ENCODE measurements around the gene SHISA9. TPM values are rescaled to one million over a fixed set of nuclear protein-coding genes. Genes with fewer than 3 reads are reported as not detected.
"Not testable (repeated sequence)": the region's sequence is repeated elsewhere in the genome, so short reads cannot be mapped to it uniquely, and the experiment has no call there.

SHISA9 gene
- total RNA-seq, 2 donors from 2014 or later: 0.11 TPM; not detected in 1

DNA sequence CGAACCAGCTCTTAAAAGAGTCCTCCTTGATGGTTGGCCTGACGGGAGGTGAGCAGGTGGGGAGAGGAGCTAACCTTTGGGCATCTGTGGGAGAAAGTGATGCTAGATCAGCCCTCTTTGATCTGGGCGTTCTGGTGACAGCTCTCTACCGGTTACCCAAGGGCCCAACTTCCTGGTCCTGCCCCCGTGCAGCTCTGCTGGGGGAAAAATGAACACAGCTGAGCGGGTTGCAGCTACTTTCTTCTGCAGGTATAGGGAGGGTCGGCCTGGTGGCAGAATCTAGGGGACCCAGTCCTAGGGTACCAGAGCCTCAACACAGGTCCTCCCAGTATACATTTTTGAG lies 2.9 kb downstream of the SHISA9 start:
- no peaks in the 10 kb centered on the region for H3K9me3 Mint-ChIP-seq
- no peak overlapping the region for H3K27ac Mint-ChIP-seq
- no peaks in the 10 kb centered on the region for H3K4me1 Mint-ChIP-seq (ENCODE audit: low read depth in 2 of 2)
- H3K36me3 Mint-ChIP-seq: no peaks in the 10 kb centered on the region
- ATAC-seq (no peak), DNase-seq (ENCODE audit: low spot score) (no peak)
- H3K27me3 Mint-ChIP-seq: peaks cover 30 to 42% of the 10 kb centered on the region in 2 donors
- no peak overlapping the region for H3K4me3 Mint-ChIP-seq

DNA sequence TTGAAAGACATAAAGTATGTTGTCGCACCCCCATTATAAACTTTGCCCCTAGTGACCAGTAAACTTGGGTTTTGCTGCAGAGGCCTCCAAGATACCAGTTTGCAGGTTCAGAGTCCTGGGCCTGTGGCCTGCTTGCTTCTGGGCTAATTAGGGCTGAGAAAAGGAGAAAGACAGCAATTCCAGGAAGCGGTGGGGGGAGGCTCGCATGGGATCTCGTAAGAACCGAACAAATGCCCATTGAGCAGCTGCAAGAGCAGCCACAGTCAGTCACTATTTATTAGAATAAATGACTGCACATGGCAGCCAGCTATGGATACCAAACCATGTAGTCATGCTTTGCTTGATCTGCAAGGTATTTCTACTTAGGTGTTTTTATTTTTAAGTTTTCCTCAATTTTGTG lies 4.9 kb downstream of the SHISA9 start:
- Mint-ChIP-seq H3K36me3 (no peaks in the 10 kb centered on the region), H3K4me3 (no peak overlapping the region), H3K27ac (no peak overlapping the region), H3K9me3 (no peaks in the 10 kb centered on the region), H3K27me3 (peaks cover 21 to 43% of the 10 kb centered on the region in 2 donors), H3K4me1 (ENCODE audit: low read depth in 2 of 2) (no peaks in the 10 kb centered on the region)
- no peak for ATAC-seq
- no peak for DNase-seq (ENCODE audit: low spot score)

DNA sequence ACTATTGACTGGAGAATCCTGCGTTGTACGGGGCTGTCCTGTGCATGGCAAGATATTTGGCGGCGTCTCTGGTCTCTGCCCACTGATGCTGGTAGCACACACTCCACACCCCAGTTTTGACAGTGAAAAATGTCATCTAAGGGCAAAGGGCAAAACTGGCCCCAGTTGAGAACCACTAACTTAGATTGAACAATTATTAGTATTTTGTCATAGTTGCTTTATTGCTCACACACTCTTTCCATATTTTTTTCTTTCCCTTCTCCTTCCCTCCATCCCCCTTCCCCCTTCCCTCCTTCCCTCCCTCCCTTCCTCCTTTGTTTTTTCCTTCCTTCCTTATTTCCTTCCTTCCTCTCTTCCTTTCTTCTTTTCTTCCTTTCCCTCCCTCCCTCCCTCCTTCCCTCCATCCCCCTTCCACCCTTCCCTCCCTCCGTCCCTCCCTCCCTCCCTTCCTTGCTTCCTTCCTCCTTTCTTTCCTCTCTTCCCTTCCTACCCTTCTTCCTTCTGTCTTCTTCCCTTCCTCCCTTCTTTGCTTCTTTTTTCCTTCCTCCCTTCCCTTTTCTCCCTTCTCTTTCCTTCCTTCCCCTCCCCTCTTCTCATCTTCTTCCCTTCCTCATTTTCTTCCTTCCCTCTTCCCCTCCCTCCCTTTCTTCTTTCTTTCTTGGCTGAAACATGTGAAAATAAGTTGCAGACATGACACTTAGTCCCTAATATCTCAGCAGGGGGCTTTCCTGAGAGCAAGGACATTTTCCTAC lies 5.5 kb downstream of the SHISA9 start:
- Mint-ChIP-seq H3K9me3 (no peaks in the 10 kb centered on the region), H3K4me1 (ENCODE audit: low read depth in 2 of 2) (no peaks in the 10 kb centered on the region), H3K27ac (no peak overlapping the region), H3K4me3 (no peak overlapping the region), H3K27me3 (peaks cover 24 to 50% of the 10 kb centered on the region in 2 donors), H3K36me3 (no peaks in the 10 kb centered on the region)
- DNase-seq (ENCODE audit: low spot score) (no peak), ATAC-seq (no peak)

DNA sequence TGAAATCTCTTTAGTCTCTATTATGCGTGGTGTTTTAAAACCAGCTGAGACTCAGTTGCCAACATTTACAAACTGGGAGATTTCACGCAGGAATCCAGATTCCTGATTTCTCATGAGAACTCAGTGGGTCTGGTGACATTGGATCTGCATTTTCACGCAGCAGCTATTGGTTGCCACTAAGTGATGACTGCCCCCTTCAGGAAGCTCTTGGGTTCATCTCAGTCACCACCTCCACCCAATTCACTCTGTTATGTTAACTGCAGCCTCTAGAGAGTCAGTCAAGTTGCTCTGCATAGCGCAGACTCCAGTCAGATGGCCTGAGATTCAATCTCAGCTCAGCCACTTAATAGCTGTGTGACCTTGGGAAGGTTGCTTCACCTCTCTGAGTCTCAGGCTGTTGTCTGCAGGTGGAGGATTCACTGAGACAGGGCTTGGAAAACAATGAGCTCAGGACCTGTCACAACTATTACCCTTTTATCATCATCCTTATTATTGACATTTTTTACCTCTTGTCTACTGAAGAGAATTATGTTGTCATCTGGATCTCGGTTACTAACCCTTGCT lies 6.4 kb downstream of the SHISA9 start:
- H3K4me3 Mint-ChIP-seq: no peak overlapping the region
- ATAC-seq (peak in 1 of 2 donors; percentile 14), DNase-seq (ENCODE audit: low spot score) (no peak)
- no peaks in the 10 kb centered on the region for H3K4me1 Mint-ChIP-seq (ENCODE audit: low read depth in 2 of 2)
- no peak overlapping the region for H3K27ac Mint-ChIP-seq
- H3K27me3 Mint-ChIP-seq: peaks cover 19 to 53% of the 10 kb centered on the region in 2 donors
- H3K9me3 Mint-ChIP-seq: no peaks in the 10 kb centered on the region
- H3K36me3 Mint-ChIP-seq: no peaks in the 10 kb centered on the region

DNA sequence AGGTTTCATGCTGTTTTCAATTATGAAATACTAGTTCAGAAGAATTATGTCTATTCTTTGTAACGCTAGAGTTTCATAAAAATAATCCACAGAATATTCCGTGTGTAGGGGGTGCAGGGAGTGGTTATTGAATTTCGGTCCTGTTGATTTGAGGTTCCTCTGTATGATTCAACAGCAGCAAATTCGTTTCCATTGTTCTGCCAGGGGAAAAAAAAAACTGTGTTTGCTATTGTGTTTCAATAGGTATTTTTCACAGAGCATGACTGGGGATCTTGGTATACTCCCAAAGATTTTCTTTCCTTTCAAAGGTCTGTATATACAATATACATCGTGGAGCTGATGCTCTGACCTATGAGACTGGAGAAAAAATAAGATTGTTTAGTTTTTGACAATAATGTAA lies 15.8 kb downstream of the SHISA9 start:
- DNase-seq (ENCODE audit: low spot score): no peak
- ATAC-seq: no peak
- H3K27ac Mint-ChIP-seq: no peak overlapping the region

DNA sequence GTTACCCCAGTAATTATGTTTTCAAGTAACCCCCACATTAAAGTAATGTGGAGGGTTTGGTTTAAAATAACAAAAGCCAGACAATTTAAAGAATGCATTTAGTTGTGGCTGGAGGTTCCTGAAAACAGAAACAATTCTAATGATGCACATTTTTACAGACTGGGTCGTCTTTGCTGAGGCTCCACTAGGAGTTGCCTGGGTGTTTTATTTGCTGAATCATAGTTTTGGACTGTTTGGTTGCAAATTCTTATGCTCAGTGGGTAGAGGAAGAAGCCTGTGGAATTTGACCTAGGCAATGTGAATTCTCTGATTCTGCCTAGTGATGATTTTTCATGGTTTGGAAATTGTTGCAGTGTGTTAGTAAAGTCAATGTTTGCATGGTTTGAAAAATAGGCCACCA lies 16.3 kb downstream of the SHISA9 start:
- DNase-seq (ENCODE audit: low spot score) (no peak), ATAC-seq (no peak)
- H3K36me3 Mint-ChIP-seq: no peaks in the 10 kb centered on the region
- H3K27me3 Mint-ChIP-seq: peaks cover 7 to 23% of the 10 kb centered on the region in 2 donors
- no peak overlapping the region for H3K4me3 Mint-ChIP-seq
- H3K9me3 Mint-ChIP-seq: no peaks in the 10 kb centered on the region
- H3K27ac Mint-ChIP-seq: no peak overlapping the region
- H3K4me1 Mint-ChIP-seq (ENCODE audit: low read depth in 2 of 2): peaks cover 0 to 8% of the 10 kb centered on the region in 2 donors

More for the DNA sequence above, 15.8 kb downstream of the SHISA9 start:
- H3K27me3 Mint-ChIP-seq: peaks cover 7 to 25% of the 10 kb centered on the region in 2 donors
- H3K36me3 Mint-ChIP-seq: no peaks in the 10 kb centered on the region
- H3K4me1 Mint-ChIP-seq (ENCODE audit: low read depth in 2 of 2): peaks cover 0 to 8% of the 10 kb centered on the region in 2 donors
- H3K9me3 Mint-ChIP-seq: no peaks in the 10 kb centered on the region
- no peak overlapping the region for H3K4me3 Mint-ChIP-seq

DNA sequence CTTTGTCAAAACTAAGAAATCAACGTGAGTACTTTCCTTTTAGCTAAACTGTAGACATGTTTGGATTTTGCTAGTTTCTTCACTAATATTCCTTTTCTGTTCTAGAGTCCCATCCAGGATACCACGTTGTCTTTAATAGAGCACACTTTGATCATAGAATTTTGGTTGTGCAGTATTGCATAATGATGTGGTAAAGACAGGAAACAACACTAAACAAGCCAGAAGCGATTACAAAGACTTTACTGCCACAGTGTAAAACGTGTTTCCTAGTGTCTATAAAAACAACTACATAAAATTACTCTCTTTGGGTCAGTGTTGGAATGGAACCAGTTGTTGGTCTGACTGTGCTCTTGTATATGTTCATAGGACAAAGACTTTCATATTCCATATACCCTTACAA lies 19.3 kb downstream of the SHISA9 start:
- Mint-ChIP-seq H3K9me3 (no peaks in the 10 kb centered on the region), H3K27ac (no peak overlapping the region), H3K27me3 (peaks cover 0 to 29% of the 10 kb centered on the region in 2 donors), H3K4me3 (no peak overlapping the region), H3K4me1 (ENCODE audit: low read depth in 2 of 2) (peaks cover 0 to 8% of the 10 kb centered on the region in 2 donors), H3K36me3 (no peaks in the 10 kb centered on the region)
- ATAC-seq (no peak), DNase-seq (ENCODE audit: low spot score) (no peak)

DNA sequence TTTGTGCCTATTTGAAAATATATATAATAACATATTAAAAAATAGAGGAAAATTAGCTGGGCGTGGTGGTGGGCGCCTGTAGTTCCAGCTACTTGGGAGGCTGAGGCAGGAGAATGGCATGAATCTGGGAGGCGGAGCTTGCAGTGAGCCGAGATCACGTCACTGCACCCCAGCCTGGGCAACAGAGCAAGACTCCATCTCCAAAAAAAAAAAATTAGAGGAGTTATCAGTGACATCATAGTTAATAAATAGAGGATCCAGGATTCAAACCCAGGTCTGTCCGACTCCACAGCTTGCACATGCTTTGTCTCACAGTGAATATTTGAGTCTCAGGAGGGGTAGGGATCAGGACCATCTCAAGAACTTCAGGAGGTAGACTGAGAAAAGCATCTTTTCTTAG lies 22.2 kb downstream of the SHISA9 start:
- DNase-seq (ENCODE audit: low spot score); H3K9me3 Mint-ChIP-seq; H3K4me1 Mint-ChIP-seq (ENCODE audit: low read depth in 2 of 2); H3K27ac Mint-ChIP-seq; ATAC-seq; H3K36me3 Mint-ChIP-seq; H3K4me3 Mint-ChIP-seq: not testable (repeated sequence)
- peaks cover 0 to 32% of the 10 kb centered on the region in 2 donors for H3K27me3 Mint-ChIP-seq

DNA sequence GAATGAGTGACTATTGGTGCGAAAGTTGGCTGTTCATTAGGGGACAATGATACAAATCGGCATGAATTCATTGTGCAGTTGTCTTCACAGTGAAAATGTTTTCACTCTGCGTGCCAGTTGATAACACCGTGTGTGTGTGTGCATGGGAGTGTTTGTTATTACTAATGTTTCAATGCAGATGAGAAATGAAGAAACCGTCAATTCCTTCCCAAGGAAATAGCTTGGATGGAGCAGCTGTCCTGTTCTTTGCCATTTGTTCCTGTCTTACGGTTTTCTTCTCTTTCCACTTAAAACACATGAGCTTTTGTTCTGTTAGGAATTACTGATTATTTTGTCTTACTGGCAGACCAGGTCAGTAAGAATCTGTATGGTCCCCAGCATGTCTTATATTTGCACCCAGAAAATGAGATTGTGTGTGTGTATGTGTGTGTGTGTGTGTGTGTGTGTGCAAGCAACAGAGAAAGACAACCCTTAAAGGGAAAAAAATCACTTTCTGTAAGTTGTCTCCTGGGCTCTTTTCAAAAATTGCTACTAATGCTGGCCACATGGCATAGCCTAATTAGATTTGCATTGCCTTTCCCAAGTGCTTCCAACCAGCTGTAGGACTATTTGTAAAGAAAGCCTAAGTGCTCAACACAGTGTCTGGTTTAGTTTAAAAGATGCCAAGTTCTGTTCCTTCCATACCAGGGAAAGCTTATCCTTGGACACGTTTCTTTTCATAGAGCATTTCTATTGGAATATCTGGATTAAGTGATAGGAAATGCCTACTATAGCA lies 23.8 kb downstream of the SHISA9 start:
- ATAC-seq (no peak), DNase-seq (ENCODE audit: low spot score) (no peak)
- Mint-ChIP-seq H3K36me3 (no peaks in the 10 kb centered on the region), H3K4me1 (ENCODE audit: low read depth in 2 of 2) (peaks cover 0 to 8% of the 10 kb centered on the region in 2 donors), H3K4me3 (no peak overlapping the region), H3K27ac (no peak overlapping the region), H3K9me3 (no peaks in the 10 kb centered on the region), H3K27me3 (peaks cover 0 to 37% of the 10 kb centered on the region in 2 donors)

DNA sequence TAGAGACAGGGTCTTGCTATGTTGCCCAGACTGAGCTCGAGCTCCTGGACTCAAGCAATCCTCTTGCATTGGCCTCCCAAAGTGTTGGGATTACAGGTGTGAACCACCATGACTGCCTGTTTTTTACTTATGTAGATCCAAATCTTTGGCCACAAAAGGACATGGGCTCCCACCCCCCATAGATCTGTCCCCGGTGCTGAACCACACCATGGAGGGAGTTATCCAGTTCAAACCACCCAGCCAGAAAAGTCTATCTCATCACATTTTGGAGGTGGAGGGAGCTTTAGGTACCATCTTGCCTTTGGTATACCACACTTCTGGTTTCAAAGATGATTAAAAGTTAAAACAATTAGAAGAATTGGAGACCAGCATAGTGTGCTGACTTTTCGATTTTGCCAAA lies 26.2 kb downstream of the SHISA9 start:
- no peak overlapping the region for H3K4me3 Mint-ChIP-seq
- no peak for DNase-seq (ENCODE audit: low spot score)
- no peak for ATAC-seq
- peaks cover 4% of the 10 kb centered on the region for H3K9me3 Mint-ChIP-seq
- peaks cover 0 to 34% of the 10 kb centered on the region in 2 donors for H3K27me3 Mint-ChIP-seq
- no peaks in the 10 kb centered on the region for H3K4me1 Mint-ChIP-seq (ENCODE audit: low read depth in 2 of 2)
- no peaks in the 10 kb centered on the region for H3K36me3 Mint-ChIP-seq
- no peak overlapping the region for H3K27ac Mint-ChIP-seq

DNA sequence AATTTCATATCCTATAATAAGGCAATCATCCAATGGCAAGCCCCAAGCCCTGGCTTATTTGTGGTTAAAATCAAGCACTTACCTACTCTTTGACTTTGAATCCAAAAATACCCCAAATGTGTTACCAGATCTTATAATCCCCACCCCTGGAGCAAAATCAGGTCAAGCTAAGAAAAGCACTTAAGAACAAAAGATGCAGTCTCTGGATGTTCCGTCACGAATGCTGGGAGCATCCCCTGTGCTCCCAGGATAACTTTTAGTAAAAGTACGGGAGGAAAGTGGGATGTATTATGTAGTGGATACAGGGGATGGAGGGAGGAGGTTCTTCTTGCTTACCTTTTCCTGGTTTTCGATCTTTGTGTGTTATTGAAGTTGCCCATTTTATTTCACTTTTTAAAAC lies 29.5 kb downstream of the SHISA9 start:
- ATAC-seq (no peak), DNase-seq (ENCODE audit: low spot score) (no peak)
- H3K9me3 Mint-ChIP-seq: peaks cover 4% of the 10 kb centered on the region
- H3K27me3 Mint-ChIP-seq: peaks cover 3 to 27% of the 10 kb centered on the region in 2 donors
- no peaks in the 10 kb centered on the region for H3K36me3 Mint-ChIP-seq
- no peaks in the 10 kb centered on the region for H3K4me1 Mint-ChIP-seq (ENCODE audit: low read depth in 2 of 2)
- no peak overlapping the region for H3K4me3 Mint-ChIP-seq
- H3K27ac Mint-ChIP-seq: no peak overlapping the region

DNA sequence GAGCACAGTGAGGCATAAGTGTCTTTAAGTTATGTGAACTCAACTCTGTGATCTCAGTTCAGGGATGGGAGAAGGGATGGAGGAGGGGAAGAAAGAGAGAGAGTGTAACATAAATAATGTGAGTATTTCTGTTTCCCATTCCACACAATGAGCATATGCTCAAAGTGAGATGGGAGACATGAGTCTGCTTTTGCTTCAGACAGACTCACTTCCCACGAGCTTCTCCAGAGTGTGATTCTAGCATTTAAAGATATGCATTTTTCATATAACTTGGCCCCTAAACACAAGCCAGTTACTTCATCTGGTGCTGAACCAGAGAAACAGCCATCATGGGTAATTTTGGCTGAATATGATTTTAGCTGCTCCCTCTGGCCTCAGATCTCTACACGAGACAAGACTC lies 35.0 kb downstream of the SHISA9 start:
- no peak overlapping the region for H3K27ac Mint-ChIP-seq
- no peaks in the 10 kb centered on the region for H3K36me3 Mint-ChIP-seq
- ATAC-seq (no peak), DNase-seq (ENCODE audit: low spot score) (no peak)
- peaks cover 3 to 13% of the 10 kb centered on the region in 2 donors for H3K27me3 Mint-ChIP-seq
- H3K9me3 Mint-ChIP-seq: peaks cover 1% of the 10 kb centered on the region
- H3K4me3 Mint-ChIP-seq: no peak overlapping the region
- no peaks in the 10 kb centered on the region for H3K4me1 Mint-ChIP-seq (ENCODE audit: low read depth in 2 of 2)

DNA sequence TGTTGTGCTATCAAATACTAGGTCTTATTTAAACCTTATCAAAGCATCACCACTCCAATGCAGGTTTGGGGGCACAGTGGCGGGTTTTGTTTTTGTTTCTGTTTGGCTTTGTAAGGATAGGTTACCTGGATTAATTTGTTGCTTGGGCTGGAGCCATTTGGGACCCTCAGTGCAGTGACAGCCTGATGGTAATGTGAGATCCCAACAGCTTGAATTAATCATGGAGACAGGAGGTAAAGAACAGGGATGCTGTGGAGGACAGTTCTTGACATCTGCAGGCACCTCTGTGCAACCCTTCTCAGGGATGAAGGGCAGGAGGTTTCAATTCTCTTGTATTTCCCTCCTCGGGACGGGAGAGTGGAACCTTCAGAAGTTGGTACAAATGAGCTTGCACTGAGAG lies 40.5 kb downstream of the SHISA9 start:
- no peak overlapping the region for H3K27ac Mint-ChIP-seq

DNA sequence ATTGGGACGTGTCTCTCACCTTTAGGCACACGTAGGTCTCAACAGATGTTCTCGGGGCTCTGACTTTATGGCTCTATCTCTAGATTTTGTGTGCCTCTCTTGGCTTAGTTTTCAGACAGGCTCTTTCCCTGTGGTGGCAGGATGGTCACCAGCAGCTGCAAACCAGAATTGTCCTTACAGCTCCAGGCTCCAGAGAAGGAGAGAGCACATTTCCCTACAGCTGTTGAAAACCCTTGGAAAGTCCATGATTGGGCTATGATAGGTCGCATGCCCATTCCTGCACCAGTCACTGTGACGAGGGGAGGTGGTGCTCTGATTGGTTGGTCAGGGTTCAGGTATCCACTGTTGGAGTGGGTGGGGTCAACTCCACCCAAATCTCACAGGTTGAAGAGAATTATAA lies 41.5 kb downstream of the SHISA9 start:
- H3K27me3 Mint-ChIP-seq: peaks cover 3 to 13% of the 10 kb centered on the region in 2 donors
- peaks cover 13% of the 10 kb centered on the region for H3K9me3 Mint-ChIP-seq
- no peaks in the 10 kb centered on the region for H3K36me3 Mint-ChIP-seq
- H3K4me3 Mint-ChIP-seq: no peak overlapping the region
- no peak for DNase-seq (ENCODE audit: low spot score)
- no peaks in the 10 kb centered on the region for H3K4me1 Mint-ChIP-seq (ENCODE audit: low read depth in 2 of 2)
- peak in 1 of 2 donors; percentile 49 for ATAC-seq
- H3K27ac Mint-ChIP-seq: no peak overlapping the region

More for the DNA sequence above, 40.5 kb downstream of the SHISA9 start:
- Mint-ChIP-seq H3K36me3 (no peaks in the 10 kb centered on the region), H3K4me3 (no peak overlapping the region), H3K27me3 (peaks cover 3 to 13% of the 10 kb centered on the region in 2 donors), H3K4me1 (ENCODE audit: low read depth in 2 of 2) (no peaks in the 10 kb centered on the region), H3K9me3 (peaks cover 8% of the 10 kb centered on the region)
- DNase-seq (ENCODE audit: low spot score) (no peak), ATAC-seq (no peak)
